Mesodermal cell (in vitro differentiated cells): ENCODE data around the gene SERPINF2.
"Not testable (repeated sequence)": the region's sequence is repeated elsewhere in the genome, so short reads cannot be mapped to it uniquely, and the experiment has no call there.

Experiments used
- H3K27ac ChIP-seq: 2 replicates; pipeline ENCODE4 v1.7.0; 2013; ENCODE audit warnings: mild to moderate bottlenecking, low read depth, low read length, moderate library complexity; ENCODE audit not compliant: severe bottlenecking
- H3K36me3 ChIP-seq: 2 replicates; pipeline ENCODE4 v1.7.1; 2013; ENCODE audit warnings: mild to moderate bottlenecking, low read length, moderate library complexity; ENCODE audit not compliant: control insufficient read depth, insufficient read depth
- H3K4me1 ChIP-seq: one replicate; pipeline ENCODE4 v1.7.1; 2013; ENCODE audit warnings: mild to moderate bottlenecking, low read length; ENCODE audit not compliant: insufficient read depth, control insufficient read depth, poor library complexity, severe bottlenecking
- H3K4me3 ChIP-seq: 2 replicates; pipeline ENCODE4 v1.7.0; 2013; ENCODE audit warnings: low read length, control low read depth, mild to moderate bottlenecking; ENCODE audit not compliant: insufficient read depth, poor library complexity, severe bottlenecking; ENCODE audit errors: extremely low read depth
- H3K9me3 ChIP-seq: 2 replicates; pipeline ENCODE4 v1.7.1; 2013; ENCODE audit warnings: mild to moderate bottlenecking, low read length, moderate library complexity; ENCODE audit not compliant: control insufficient read depth
- WGBS, 2 experiments: methylation state at CpG; one replicate each; pipeline ENCODE4 v1.1.5; 2013; ENCODE audit warnings: missing lambda C conversion rate in 2 of 2; ENCODE audit not compliant: insufficient coverage in 2 of 2; 5-methylcytosine and 5-hydroxymethylcytosine counted together

The SERPINF2 gene

DNA sequence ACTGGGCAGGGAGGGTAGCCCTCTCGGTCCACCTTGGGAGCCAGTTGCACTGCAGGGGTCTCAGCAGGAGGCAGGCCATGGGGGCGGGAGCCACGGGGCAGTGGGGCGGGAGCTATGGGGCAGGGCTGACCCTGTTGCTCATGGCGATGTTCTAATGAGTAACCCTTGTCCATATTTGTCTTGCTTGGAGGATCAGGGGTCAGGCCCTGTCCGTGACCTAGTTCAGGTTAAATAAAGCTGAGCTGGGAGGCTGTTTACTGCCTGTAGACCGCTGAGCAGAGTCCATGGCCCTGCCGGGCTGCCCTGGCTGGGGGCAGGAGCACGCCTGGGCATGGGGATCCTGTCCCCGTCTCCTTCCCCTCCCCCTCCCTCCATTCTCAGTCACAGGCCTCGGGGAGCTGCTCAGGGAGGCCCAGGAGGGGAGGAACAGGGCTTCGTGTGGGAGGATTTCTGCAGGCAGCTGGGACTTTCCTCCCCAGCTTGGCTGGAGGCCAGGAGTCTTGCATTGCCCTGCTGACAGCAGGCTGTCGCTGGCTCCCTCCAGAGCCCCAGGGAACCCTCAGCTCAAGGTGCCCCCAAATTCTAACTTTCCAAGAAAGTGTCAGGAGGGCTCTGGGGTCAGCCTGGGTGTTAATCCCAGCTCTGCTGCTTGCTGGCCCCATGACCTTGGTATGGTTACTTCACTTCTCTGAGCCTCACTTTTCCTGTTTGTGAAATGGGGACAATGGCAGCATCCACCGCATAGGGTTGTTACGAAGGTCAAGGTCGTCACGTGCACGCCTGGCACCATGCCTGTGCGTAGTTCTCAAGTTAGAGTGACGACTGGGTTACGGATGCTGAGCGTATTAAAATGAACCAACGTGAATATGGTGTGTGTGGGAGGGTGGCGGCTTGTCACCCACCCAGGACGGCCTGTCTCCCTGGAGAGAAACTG lies 6.1 kb upstream of the SERPINF2 start:
- Histone ChIP-seq H3K4me3 (no peak overlapping the region), H3K27ac (peak overlapping the region; percentile 41), H3K4me1 (peaks cover 16% of the 10 kb centered on the region), H3K9me3 (no peaks in the 10 kb centered on the region), H3K36me3 (peaks cover 10% of the 10 kb centered on the region)
- 82 to 87% methylated on average over 21 to 22 of the region's 25 CpGs for WGBS, 2 experiments

- no peak overlapping the region for H3K4me3 ChIP-seq
- H3K36me3 ChIP-seq: peaks cover 10% of the 10 kb centered on the region
- H3K9me3 ChIP-seq: no peaks in the 10 kb centered on the region
- 96 to 97% methylated on average over 16 to 19 of the region's 21 CpGs for WGBS, 2 experiments
- peaks cover 16% of the 10 kb centered on the region for H3K4me1 ChIP-seq
- H3K27ac ChIP-seq: no peak overlapping the region
These were observed 5.0 kb upstream of the SERPINF2 start for GRCh38 chr17:1737531-1738291.

DNA sequence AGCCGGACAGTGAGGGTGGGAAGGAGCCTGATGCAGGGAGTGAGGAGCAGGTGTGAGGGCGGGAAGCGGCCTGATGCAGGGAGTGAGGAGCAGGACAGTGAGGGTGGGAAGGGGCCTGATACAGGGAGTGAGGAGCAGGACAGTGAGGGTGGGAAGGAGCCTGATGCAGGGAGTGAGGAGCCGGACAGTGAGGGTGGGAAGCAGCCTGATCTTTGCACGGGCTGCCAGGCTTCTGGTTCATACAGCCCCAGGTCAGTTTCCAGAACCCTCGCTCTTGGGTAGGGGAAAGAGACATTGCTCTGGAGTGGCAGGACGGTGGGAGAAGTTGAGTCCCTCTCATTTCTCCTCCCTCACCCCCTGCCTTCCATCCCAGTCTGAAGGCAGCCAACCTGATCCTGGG lies 772 bp upstream of the SERPINF2 start:
- not testable (repeated sequence) for H3K27ac ChIP-seq
- 70 to 86% methylated on average over 4 to 5 of the region's 7 CpGs for WGBS, 2 experiments

GRCh38 chr17:1743088-1743439 lies 393 bp downstream of the SERPINF2 start:
- H3K4me1 ChIP-seq: no peaks in the 10 kb centered on the region
- 83% methylated on average over 1 of the region's 2 CpGs; no CpG with 5 or more reads in 1 of the 2 experiments for WGBS, 2 experiments
- H3K27ac ChIP-seq: no peak overlapping the region

More for the DNA sequence above, 772 bp upstream of the SERPINF2 start:
- not testable (repeated sequence) for H3K9me3 ChIP-seq, H3K4me1 ChIP-seq, H3K4me3 ChIP-seq, H3K36me3 ChIP-seq

GRCh38 chr17:1744551-1745512 lies 2.2 kb downstream of the SERPINF2 start:
- Histone ChIP-seq H3K27ac (no peak overlapping the region), H3K36me3 (no peaks in the 10 kb centered on the region), H3K4me3 (no peak overlapping the region), H3K4me1 (no peaks in the 10 kb centered on the region), H3K9me3 (no peaks in the 10 kb centered on the region)
- 84 to 89% methylated on average over 12 to 15 of the region's 29 CpGs for WGBS, 2 experiments

More at GRCh38 chr17:1743088-1743439, 393 bp downstream of the SERPINF2 start:
- H3K36me3 ChIP-seq: peaks cover 3% of the 10 kb centered on the region
- no peaks in the 10 kb centered on the region for H3K9me3 ChIP-seq
- H3K4me3 ChIP-seq: no peak overlapping the region

DNA sequence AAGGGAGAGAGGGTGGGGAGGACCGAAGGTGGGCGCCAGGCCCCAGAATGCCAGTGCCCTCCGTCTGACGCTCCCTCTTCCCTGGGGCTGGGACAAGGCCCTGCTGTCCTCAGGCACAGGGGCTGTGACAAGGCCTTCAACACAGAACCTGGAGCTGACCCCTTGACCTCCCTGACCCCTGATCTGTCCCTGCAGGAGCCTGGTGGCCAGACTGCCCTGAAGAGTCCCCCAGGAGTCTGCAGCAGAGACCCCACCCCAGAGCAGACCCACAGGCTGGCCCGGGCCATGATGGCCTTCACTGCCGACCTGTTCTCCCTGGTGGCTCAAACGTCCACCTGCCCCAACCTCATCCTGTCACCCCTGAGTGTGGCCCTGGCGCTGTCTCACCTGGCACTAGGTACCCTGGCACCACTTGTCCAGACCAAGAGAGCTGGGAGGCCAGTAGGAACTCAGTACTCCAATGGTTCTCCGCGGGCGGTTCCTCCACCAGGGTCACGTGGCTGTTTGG lies 2.9 kb downstream of the SERPINF2 start:
- 95 to 99% methylated on average over 8 to 12 of the region's 12 CpGs for WGBS, 2 experiments
- no peaks in the 10 kb centered on the region for H3K36me3 ChIP-seq
- H3K4me1 ChIP-seq: no peaks in the 10 kb centered on the region
- H3K4me3 ChIP-seq: no peak overlapping the region
- no peak overlapping the region for H3K27ac ChIP-seq
- H3K9me3 ChIP-seq: no peaks in the 10 kb centered on the region

DNA sequence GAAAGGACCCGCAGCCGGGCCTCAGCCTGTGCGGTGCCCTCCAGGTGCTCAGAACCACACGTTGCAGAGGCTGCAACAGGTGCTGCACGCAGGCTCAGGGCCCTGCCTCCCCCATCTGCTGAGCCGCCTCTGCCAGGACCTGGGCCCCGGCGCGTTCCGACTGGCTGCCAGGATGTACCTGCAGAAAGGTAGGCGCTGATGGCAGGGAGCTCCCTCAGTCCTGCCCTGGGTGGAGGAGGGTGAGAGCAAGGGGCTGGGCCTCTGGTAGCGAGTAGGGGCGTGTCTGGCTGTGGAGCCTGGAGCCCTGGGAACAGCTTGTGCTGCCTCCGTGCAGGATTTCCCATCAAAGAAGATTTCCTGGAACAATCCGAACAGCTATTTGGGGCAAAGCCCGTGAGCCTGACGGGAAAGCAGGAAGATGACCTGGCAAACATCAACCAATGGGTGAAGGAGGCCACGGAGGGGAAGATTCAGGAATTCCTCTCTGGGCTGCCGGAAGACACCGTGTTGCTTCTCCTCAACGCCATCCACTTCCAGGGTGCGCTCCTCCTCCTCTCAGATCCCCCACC lies 4.4 kb downstream of the SERPINF2 start:
- 85 to 87% methylated on average over 15 to 21 of the region's 22 CpGs for WGBS, 2 experiments
- Histone ChIP-seq H3K9me3 (no peaks in the 10 kb centered on the region), H3K4me3 (no peak overlapping the region), H3K36me3 (no peaks in the 10 kb centered on the region), H3K4me1 (no peaks in the 10 kb centered on the region), H3K27ac (no peak overlapping the region)

DNA sequence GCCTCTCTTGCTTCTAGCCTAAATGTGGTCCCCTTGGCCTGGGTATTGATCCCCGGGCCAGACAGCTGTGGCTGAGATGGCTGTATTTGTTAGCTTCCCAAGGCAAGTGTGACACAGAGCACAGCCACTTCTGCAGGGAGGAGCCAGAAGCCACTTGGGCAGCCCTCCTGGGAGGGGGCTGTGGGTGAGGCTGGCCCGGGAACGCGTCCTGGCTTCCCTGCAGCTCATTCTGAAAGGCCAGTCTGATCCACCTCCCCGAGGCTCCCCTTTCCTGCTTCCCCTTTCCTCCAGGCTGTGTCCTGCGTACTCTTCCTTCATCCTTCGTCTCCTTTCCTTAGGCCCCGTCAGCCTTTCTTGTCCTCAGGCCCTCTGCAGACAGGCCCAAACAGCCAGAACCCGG lies 8.0 kb downstream of the SERPINF2 start:
- H3K27ac ChIP-seq: no peak overlapping the region
- no peaks in the 10 kb centered on the region for H3K36me3 ChIP-seq
- H3K4me1 ChIP-seq: peaks cover 8% of the 10 kb centered on the region
- H3K9me3 ChIP-seq: no peaks in the 10 kb centered on the region
- WGBS, 2 experiments: 87 to 91% methylated on average over 3 to 9 of the region's 9 CpGs
- H3K4me3 ChIP-seq: no peak overlapping the region

DNA sequence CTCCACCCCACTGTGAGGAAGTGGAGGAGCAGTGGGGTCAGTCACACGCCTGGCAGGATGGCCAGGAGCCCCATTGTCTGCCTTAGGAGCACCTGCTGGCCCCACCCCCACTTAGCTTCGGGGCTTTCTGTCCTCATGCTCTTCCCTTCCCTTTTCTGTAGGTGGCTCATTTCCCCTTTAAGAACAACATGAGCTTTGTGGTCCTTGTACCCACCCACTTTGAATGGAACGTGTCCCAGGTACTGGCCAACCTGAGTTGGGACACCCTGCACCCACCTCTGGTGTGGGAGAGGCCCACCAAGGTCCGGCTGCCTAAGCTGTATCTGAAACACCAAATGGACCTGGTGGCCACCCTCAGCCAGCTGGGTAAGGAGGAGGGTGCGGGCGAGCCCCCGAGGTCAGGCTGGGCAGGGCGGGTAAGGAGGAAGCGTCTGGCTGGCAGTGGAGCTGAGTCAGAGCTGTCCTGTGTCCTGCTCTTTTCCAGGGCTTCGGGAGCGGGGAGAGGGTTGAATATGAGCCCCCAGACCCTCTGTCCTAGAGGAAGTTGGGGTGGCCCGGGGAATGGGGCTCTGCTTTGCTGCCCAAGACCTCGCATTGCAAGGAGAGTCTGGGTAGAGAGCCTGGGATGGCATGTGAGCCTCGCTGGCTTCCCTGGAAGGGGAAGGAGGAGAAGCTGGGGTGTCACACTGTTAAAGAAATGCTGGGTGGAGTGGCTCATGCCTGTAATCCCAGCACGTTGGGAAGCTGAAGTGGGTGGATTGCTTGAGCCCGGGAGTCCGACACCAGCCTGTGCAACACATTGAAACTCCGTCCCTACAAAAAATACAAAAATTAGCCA lies 10.0 kb downstream of the SERPINF2 start:
- H3K27ac ChIP-seq: no peak overlapping the region
- WGBS, 2 experiments: 67 to 76% methylated on average over 13 to 15 of the region's 18 CpGs

More for the DNA sequence above, 10.0 kb downstream of the SERPINF2 start:
- H3K36me3 ChIP-seq: no peaks in the 10 kb centered on the region
- no peaks in the 10 kb centered on the region for H3K9me3 ChIP-seq
- H3K4me3 ChIP-seq: no peak overlapping the region
- H3K4me1 ChIP-seq: peaks cover 13% of the 10 kb centered on the region
